GM23338 (cell line): ENCODE data around the gene IL6R.

Experiments used
- CTCF ChIP-seq, 2 experiments: fragments of 200-600 bp in 1 of 2; sonication (generic) in 1 of 2; conservative IDR thresholded peaks; 2 replicates each; pipeline versions ENCODE4 v1.5.1 to v1.6.1; 2016 to 2017; ENCODE audit warnings: antibody characterized with exemption in 2 of 2, low read depth in 2 of 2, mild to moderate bottlenecking in 2 of 2, moderate library complexity in 1 of 2
- EZH2 ChIP-seq: fragments of 200-600 bp; sonication (generic); IDR thresholded peaks from one replicate; pipeline ENCODE4 v1.8.0; 2017; ENCODE audit warnings: antibody characterized with exemption, mild to moderate bottlenecking, low read depth; ENCODE audit not compliant: unreplicated experiment
- POLR2AphosphoS5 ChIP-seq: IDR thresholded peaks from 2 replicates; pipeline ENCODE4 v1.6.1; 2016; ENCODE audit warnings: antibody characterized with exemption, low read depth
- REST ChIP-seq: IDR thresholded peaks from one replicate; pipeline ENCODE4 v1.6.1; 2018; ENCODE audit warnings: antibody characterized with exemption; ENCODE audit not compliant: unreplicated experiment

GRCh38 chr1:154445040-154445472, 39.9 kb downstream of the IL6R start:
- TF ChIP-seq CTCF (conservative IDR thresholded peaks at IDR 0.05; ENCODE audit: low read depth in 2 of 2) (no peak), EZH2 (no peak), REST (no peak), POLR2AphosphoS5 (no peak)
